ENCODE results near the gene CD27. TPM values are rescaled to one million over a fixed set of nuclear protein-coding genes. Genes with fewer than 3 reads are reported as not detected.
"Not testable (repeated sequence)": the region's sequence is repeated elsewhere in the genome, so short reads cannot be mapped to it uniquely, and the experiment has no call there.

CD27 gene
- total RNA-seq, 1 donor from 2014 or later, result not detected

DNA sequence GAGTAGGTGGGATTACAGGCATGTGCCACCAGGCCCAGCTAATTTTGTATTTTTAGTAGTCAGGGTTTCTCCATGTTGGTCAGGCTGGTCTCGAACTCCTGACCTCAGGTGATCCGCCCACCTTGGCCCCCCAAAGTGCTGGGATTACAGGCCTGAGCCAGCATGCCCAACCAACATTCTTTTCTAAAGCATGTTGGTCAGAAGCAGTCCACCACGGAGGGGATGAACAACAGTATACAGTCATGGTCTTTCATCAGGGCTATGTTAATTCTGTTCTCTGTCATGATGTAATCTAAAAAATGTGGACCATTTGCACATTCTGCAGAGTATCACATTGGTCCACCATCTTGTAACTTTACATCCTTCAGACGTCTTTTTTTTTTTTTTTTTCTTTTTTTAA lies 44.7 kb downstream of the CD27 start:
- no peak for DNase-seq

- DNase-seq, result not testable (repeated sequence)
Measured at GRCh38 chr12:6490673-6491072, 45.9 kb downstream of the CD27 start.

DNA sequence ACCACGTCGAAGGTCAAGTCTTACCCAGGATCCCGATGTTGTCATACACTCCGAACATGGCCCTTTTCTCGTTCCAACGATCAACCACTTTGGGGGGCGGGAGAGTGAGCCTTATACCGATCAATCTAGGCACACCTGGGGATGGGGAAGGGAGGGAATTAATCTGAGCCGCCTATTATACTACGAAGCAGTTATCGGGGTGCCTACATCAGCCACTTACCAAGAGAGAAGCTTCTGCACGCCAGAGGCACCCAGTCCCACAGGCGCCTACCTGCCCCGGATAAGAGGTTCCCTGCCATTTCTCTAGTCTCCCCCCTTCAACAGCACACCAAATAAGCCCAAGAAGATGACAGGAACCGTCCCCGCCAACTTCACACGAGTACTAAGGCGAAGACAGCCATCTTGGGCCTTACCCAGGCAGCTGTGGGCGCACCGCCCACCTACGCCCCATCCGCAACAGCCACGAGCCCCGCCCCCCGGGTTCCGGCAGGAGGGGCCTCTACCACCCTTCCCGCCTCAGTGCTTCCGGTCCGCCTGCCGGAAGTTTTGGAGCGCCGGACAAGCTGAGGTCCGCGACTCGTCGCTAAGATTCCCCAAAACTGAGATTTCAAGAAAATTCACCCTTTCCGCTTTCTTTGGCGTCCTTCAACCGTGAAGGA lies 48.2 kb downstream of the CD27 start, which contains the start of gene MRPL51:
MRPL51 (minus strand) TSS at position 425 of the 659 bp plus-strand sequence; CDS start at position 299, 126 bp downstream.
- peak; percentile 95 for DNase-seq

DNA sequence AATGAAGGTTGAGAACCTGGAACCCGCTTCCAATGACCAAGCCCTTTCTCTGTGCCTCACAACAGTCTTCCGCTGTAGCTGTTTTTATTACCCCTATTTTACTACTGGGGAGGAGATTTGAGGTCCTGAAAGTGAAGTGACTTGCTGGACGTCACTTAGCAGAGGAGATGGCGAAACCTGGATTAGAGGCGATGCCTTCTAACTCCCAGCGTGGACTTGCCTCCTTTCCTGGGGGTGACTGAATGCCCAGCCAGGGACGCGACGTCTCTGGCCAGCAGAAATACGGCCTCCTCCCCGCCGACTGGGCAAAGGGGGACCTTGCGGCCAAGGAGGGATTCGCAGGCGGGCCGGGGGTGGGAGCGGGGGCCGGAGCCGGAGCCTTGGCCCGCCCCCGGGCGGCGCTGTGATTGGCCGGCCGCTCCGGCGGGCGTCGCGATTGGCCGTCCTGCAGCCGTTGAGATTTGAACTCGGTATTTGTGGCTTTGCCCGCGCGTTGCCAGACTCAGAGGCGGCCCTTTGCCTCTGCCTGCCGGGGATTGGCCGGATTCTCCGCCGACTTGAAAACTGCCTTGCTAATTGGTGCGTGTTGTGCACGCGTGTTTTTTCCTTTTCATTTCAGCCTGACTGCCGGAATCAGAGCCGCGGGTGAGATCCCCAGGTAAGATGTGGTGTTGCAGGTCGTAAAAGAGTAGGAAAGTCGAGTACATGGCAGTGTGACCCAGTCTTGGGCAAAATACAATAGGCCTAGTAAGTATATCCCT lies 48.9 kb downstream of the CD27 start, which contains the start of gene NCAPD2:
NCAPD2 (plus strand) TSS at position 606 of the 761 bp plus-strand sequence. CDS start 997 bp downstream, outside the sequence.
- DNase-seq, result peak; percentile 97

DNA sequence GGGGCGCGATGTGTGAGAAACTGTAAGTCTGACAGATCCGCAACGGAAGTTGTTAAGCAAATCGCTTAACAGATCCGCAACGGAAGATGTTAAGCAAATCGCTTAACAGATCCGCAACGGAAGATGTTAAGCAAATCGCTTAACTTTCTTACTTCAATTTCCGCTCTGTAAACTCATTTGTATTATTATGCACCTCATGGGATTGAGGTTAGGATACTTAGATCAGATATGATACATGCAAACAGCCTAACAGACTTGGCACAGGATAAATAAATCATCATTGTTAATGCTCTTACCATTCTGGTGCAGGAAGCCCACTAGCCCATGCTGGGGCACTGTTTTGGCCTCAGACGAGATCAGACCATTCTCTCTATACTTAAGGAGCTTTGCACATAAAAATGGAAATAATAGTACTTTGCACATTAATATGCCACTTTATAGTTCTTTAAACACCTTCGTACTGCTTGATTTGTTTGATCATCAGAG lies 49.5 kb downstream of the CD27 start:
- no peak for DNase-seq

GRCh38 chr12:6494968-6495367 lies 50.2 kb downstream of the CD27 start:
- DNase-seq, result no peak

DNA sequence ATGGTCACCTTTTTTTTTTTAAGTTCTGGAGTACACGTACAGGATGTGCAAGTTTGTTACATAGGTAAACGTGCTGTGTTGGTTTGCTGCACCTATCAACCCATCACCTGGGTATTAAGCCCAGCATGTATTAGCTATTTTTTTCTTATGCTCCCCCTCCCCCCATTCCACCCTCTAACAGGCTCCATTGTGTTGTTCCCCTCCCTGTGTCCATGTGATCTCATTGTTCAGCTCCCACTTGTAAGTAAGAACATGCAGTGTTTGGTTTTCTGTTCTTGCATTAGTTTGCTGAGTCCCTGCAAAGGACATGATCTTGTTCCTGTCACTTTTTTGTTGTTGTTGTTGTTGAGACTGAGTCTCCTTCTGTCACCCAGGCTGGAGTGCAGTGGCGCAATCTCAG lies 52.5 kb downstream of the CD27 start:
- peak; percentile 18 for DNase-seq

DNA sequence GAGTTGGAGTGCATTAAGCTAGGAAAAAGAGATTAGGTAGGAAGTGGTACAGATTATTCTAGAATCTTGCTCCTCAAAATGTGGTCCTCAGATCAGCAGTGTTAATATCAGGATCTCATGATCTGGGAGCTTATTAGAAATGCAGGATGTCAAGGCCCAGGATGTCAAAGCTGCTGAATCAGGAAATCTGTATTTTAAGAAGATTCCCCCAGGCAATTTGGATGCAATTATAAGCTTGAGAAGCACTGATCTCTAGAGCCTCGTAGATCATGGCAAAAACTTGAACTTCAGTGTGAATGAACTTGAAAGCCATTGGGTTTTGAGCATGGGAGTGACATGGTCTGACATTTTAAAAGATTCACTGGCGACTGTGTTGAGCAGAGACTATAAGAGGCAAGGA lies 55.7 kb downstream of the CD27 start:
- no peak for DNase-seq

Other genes with a start within 250 kb of the CD27 start
- 517 and 1,153 TPM in 2 replicates for gene CD9, start 244.6 kb upstream of the CD27 start, total RNA-seq
- gene PLEKHG6, start 134.3 kb upstream of the CD27 start, total RNA-seq, result 0.09 TPM in 1 of 2 replicates, not detected in the other
- gene TNFRSF1A, start 102.9 kb upstream of the CD27 start, total RNA-seq, result 58.9 and 67.6 TPM in 2 replicates
- gene SCNN1A, start 69.4 kb upstream of the CD27 start, total RNA-seq, result 1.5 and 7.1 TPM in 2 replicates
- gene LTBR, start 60.8 kb upstream of the CD27 start, total RNA-seq, result 46.4 and 74.0 TPM in 2 replicates
- gene TAPBPL, start 7.1 kb downstream of the CD27 start, total RNA-seq, result 23.0 and 26.1 TPM in 2 replicates
- gene VAMP1, start 25.7 kb downstream of the CD27 start, total RNA-seq, result 0.51 and 4.1 TPM in 2 replicates
- 86.4 and 167 TPM in 2 replicates for gene MRPL51, start 48.3 kb downstream of the CD27 start, total RNA-seq
- 28.2 and 102 TPM in 2 replicates for gene NCAPD2, start 49.1 kb downstream of the CD27 start, total RNA-seq
- 4,017 and 6,422 TPM in 2 replicates for gene GAPDH, start 89.6 kb downstream of the CD27 start, total RNA-seq
- 13.1 and 13.6 TPM in 2 replicates for gene IFFO1, start 111.1 kb downstream of the CD27 start, total RNA-seq
- gene NOP2, start 123.3 kb downstream of the CD27 start, total RNA-seq, result 15.5 and 19.3 TPM in 2 replicates
- 213 and 302 TPM in 2 replicates for gene CHD4, start 162.4 kb downstream of the CD27 start, total RNA-seq
- not detected in 2 replicates for gene LPAR5, start 191.0 kb downstream of the CD27 start, total RNA-seq
- 0.42 and 1.5 TPM in 2 replicates for gene ACRBP, start 202.5 kb downstream of the CD27 start, total RNA-seq
- 44.0 and 61.1 TPM in 2 replicates for gene ING4, start 218.2 kb downstream of the CD27 start, total RNA-seq
- 12.1 and 15.9 TPM in 2 replicates for gene ZNF384, start 244.4 kb downstream of the CD27 start, total RNA-seq

Measured in dermis blood vessel endothelial cell (primary cell).